ENCODE results near the gene RASSF8. TPM values are rescaled to one million over a fixed set of nuclear protein-coding genes. Genes with fewer than 3 reads are reported as not detected.

The RASSF8 gene
- total and polyA plus RNA-seq, 9 of the 15 experiments (the other 6 are each of a cell fraction or from before 2014, with no cell fraction given): 0.01 to 0.36 (median 0.12) TPM; not detected in 1

DNA sequence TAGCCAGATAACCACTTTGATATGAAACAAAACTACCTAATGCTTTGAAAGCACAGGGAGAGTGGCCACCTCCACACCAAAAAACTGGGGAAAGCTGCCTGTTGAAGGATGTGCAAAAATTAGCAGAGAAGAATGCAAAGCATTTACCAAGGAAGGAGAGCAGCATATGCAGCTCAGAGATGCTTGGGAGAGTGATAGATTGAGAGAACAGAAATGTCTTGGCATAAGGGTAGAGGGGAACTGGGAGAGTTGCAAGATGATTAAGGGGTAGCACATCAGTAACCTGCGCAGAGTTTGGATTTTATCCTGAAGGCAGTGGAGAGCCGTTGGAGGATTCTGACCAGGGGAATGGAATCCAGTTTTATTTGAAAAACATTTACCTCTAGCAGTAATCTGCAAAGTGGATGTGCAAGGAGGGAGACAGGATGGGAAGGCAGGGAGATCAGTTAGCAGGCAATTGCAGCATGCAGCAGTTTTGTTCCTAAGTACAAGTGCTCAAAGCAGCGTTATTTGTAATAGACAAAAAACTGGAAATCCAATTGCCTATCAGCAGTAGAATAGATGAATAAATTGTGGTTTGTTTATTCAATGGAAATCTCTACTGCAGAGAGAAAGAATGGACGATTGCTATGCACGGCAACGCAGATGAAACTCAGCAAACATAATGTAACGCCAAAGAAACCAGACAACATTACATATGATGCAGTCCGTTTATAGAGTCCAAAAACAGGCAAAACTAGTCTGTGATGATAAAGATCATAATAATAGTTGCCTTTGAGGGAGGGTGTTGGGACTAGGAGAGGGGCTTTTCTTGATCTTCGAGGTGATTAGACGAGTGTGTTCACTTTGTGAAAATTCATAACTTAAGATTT is 84.9 kb downstream of the RASSF8 start:
- POLR2A ChIA-PET: no interaction called here
- no peak for FAIRE-seq
- Histone ChIP-seq H3K4me1 (replicated peaks in 1 of 2; ENCODE audit: control insufficient read depth in 2 of 2, insufficient read depth in 2 of 2, low read length in 2 of 2) (no peaks in the 10 kb centered on the region), H3K27ac (ENCODE audit: extremely low read depth, low read depth, low read length) (no peak overlapping the region), H2AFZ (ENCODE audit: low read depth, low read length) (no peak overlapping the region), H3K36me3 (ENCODE audit: control insufficient read depth, insufficient read depth, low read length) (no peaks in the 10 kb centered on the region), H3K4me3 (no peak overlapping the region), H3K9me1 (ENCODE audit: control insufficient read depth, insufficient read depth, low read length) (no peaks in the 10 kb centered on the region), H3K9me3 (replicated peaks; ENCODE audit: control insufficient read depth, insufficient read depth, low read depth, low read length) (no peaks in the 10 kb centered on the region), H3K79me2 (ENCODE audit: control insufficient read depth, insufficient read depth, low read length) (no peaks in the 10 kb centered on the region), H3K4me2 (ENCODE audit: insufficient read depth, low read length) (no peak overlapping the region), H4K20me1 (replicated peaks; ENCODE audit: control insufficient read depth, insufficient read depth, low read length) (no peaks in the 10 kb centered on the region), H3K27me3 (ENCODE audit: control insufficient read depth in 2 of 2, insufficient read depth in 2 of 2, low read length in 2 of 2) (no peaks in the 10 kb centered on the region), H3K9ac (ENCODE audit: insufficient read depth in 1 of 2, low read depth in 2 of 2, low read length in 2 of 2) (no peak overlapping the region)
- no TSS peak for BruUV-seq (replicated peaks)
- WGBS (ENCODE audit: insufficient coverage, low coverage, missing lambda C conversion rate): 1% methylated on average over 10 of the region's 10 CpGs
- no peak for ATAC-seq
- intact Hi-C loops (cut with micrococcal nuclease) (no loop called here), in situ Hi-C loops (cut with MboI) (no loop called here)
- TF ChIP-seq ILK (tag; IDR thresholded peaks at IDR 0.05; ENCODE audit: borderline replicate concordance, low read depth) (no peak), ILF3 (IDR thresholded peaks at IDR 0.05; ENCODE audit: borderline replicate concordance) (no peak), ZNF124 (CRISPR knock-in tag; IDR thresholded peaks at IDR 0.05) (no peak), NR2C2 (CRISPR knock-in tag; IDR thresholded peaks at IDR 0.05) (no peak), NR2C2 (tag; IDR thresholded peaks at IDR 0.05) (no peak), CHCHD3 (CRISPR knock-in tag; IDR thresholded peaks at IDR 0.05) (no peak), DIDO1 (tag; IDR thresholded peaks at IDR 0.05; ENCODE audit: low read depth) (no peak), U2AF1 (optimal IDR thresholded peaks at IDR 0.05; ENCODE audit: low read depth, low read length) (no peak), ZNF57 (CRISPR knock-in tag; IDR thresholded peaks at IDR 0.05) (no peak), ZNF253 (CRISPR knock-in tag; conservative IDR thresholded peaks at IDR 0.05) (no peak), NCOA2 (IDR thresholded peaks at IDR 0.05; ENCODE audit: partially characterized antibody in 2 of 2) (no peak), PHF8 (IDR thresholded peaks at IDR 0.05; ENCODE audit: borderline replicate concordance, low read length) (no peak), NR3C1 (CRISPR knock-in tag; IDR thresholded peaks at IDR 0.05) (no peak), HCFC1 (IDR thresholded peaks at IDR 0.05; ENCODE audit: low read depth, low read length) (no peak), ZNF76 (CRISPR knock-in tag; IDR thresholded peaks at IDR 0.05; ENCODE audit: borderline replicate concordance) (no peak), ZNF134 (CRISPR knock-in tag; conservative IDR thresholded peaks at IDR 0.05) (no peak), ZNF436 (CRISPR knock-in tag; IDR thresholded peaks at IDR 0.05) (no peak), ZNF778 (CRISPR knock-in tag; IDR thresholded peaks at IDR 0.05) (no peak), KAT8 (IDR thresholded peaks at IDR 0.05; ENCODE audit: low read depth) (no peak)
- CTCF ChIA-PET (ENCODE audit: low intra/inter-chr PET ratio): no interaction called here
- no peak for DNase-seq (ENCODE audit: extremely low read depth in 1 of 4, low spot score in 3 of 4)
